ENCODE measurements around the gene DUSP10.
A peak's percentile ranks its signal among the peaks of the same experiment; 100 is the strongest.

DUSP10 gene

GRCh38 chr1:221672965-221673364 is 68.9 kb downstream of the DUSP10 start:
- CTCF ChIA-PET = no interaction called here
- DNase-seq = no peak
- WGBS (ENCODE audit: insufficient coverage) = 100% methylated on average over 2 of the region's 3 CpGs

GRCh38 chr1:221672239-221672645 is 69.6 kb downstream of the DUSP10 start:
- peak in 2 of 3 donors; percentile 29 to 51 for DNase-seq
- Histone ChIP-seq H3K36me3 (ENCODE audit: control insufficient read depth in 4 of 4, insufficient read depth in 4 of 4, low read length in 3 of 4) (no peaks in the 10 kb centered on the region), H3K4me1 (ENCODE audit: control extremely low read depth in 1 of 4, control insufficient read depth in 4 of 4, insufficient read depth in 4 of 4, low read length in 3 of 4) (peaks cover 0 to 9% (median 5%) of the 10 kb centered on the region in 4 experiments), H3K27me3 (replicated peaks in 2 of 5; ENCODE audit: control insufficient read depth in 4 of 5, insufficient read depth in 5 of 5, low read length in 4 of 5) (no peaks in the 10 kb centered on the region), H3K9me3 (ENCODE audit: control extremely low read depth in 1 of 5, control insufficient read depth in 4 of 5, insufficient read depth in 2 of 5, low read depth in 1 of 5, low read length in 4 of 5) (no peaks in the 10 kb centered on the region), H3K27ac (ENCODE audit: insufficient read depth in 1 of 2, low read depth in 1 of 2, low read length in 2 of 2, poor library complexity in 1 of 2, severe bottlenecking in 2 of 2) (no peak overlapping the region), H3K4me3 (ENCODE audit: control insufficient read depth in 1 of 7, extremely low read depth in 1 of 7, insufficient read depth in 4 of 7, low read depth in 2 of 7, low read length in 6 of 7) (no peak overlapping the region)
- 40% methylated on average over 1 of the region's 2 CpGs for WGBS (ENCODE audit: insufficient coverage)
- ChIA-PET POLR2A (no interaction called here), CTCF (no interaction called here)

More at GRCh38 chr1:221672965-221673364, 68.9 kb downstream of the DUSP10 start:
- Histone ChIP-seq H3K36me3 (ENCODE audit: control insufficient read depth in 4 of 4, insufficient read depth in 4 of 4, low read length in 3 of 4) (no peaks in the 10 kb centered on the region), H3K4me3 (ENCODE audit: control insufficient read depth in 1 of 7, extremely low read depth in 1 of 7, insufficient read depth in 4 of 7, low read depth in 2 of 7, low read length in 6 of 7) (no peak overlapping the region), H3K9me3 (ENCODE audit: control extremely low read depth in 1 of 5, control insufficient read depth in 4 of 5, insufficient read depth in 2 of 5, low read depth in 1 of 5, low read length in 4 of 5) (no peaks in the 10 kb centered on the region), H3K27ac (ENCODE audit: insufficient read depth in 1 of 2, low read depth in 1 of 2, low read length in 2 of 2, poor library complexity in 1 of 2, severe bottlenecking in 2 of 2) (no peak overlapping the region), H3K27me3 (replicated peaks in 2 of 5; ENCODE audit: control insufficient read depth in 4 of 5, insufficient read depth in 5 of 5, low read length in 4 of 5) (no peaks in the 10 kb centered on the region), H3K4me1 (ENCODE audit: control extremely low read depth in 1 of 4, control insufficient read depth in 4 of 4, insufficient read depth in 4 of 4, low read length in 3 of 4) (peaks cover 0 to 5% (median 0%) of the 10 kb centered on the region in 4 experiments)
- POLR2A ChIA-PET = no interaction called here

- CTCF ChIA-PET = interaction anchor here (0.9 to 1.0 kb wide), 2 partner anchors 10 to 72 kb away, joined by 3 read pairs; partner anchors contain the start of gene DUSP10
- no peak overlapping the region for H3K27ac ChIP-seq (ENCODE audit: insufficient read depth in 1 of 2, low read depth in 1 of 2, low read length in 2 of 2, poor library complexity in 1 of 2, severe bottlenecking in 2 of 2)
- H3K9me3 ChIP-seq (ENCODE audit: control extremely low read depth in 1 of 5, control insufficient read depth in 4 of 5, insufficient read depth in 2 of 5, low read depth in 1 of 5, low read length in 4 of 5) = no peaks in the 10 kb centered on the region
- POLR2A ChIA-PET = no interaction called here
- no peaks in the 10 kb centered on the region for H3K36me3 ChIP-seq (ENCODE audit: control insufficient read depth in 4 of 4, insufficient read depth in 4 of 4, low read length in 3 of 4)
- peaks cover 0 to 11% (median 5%) of the 10 kb centered on the region in 4 experiments for H3K4me1 ChIP-seq (ENCODE audit: control extremely low read depth in 1 of 4, control insufficient read depth in 4 of 4, insufficient read depth in 4 of 4, low read length in 3 of 4)
- DNase-seq = no peak
- H3K27me3 ChIP-seq (replicated peaks in 2 of 5; ENCODE audit: control insufficient read depth in 4 of 5, insufficient read depth in 5 of 5, low read length in 4 of 5) = no peaks in the 10 kb centered on the region
- H3K4me3 ChIP-seq (ENCODE audit: control insufficient read depth in 1 of 7, extremely low read depth in 1 of 7, insufficient read depth in 4 of 7, low read depth in 2 of 7, low read length in 6 of 7) = no peak overlapping the region
- WGBS (ENCODE audit: insufficient coverage) = no CpG with 5 or more reads among the region's 2 CpGs
Measured at GRCh38 chr1:221670081-221670480, 71.8 kb downstream of the DUSP10 start.

GRCh38 chr1:221669441-221669840 is 72.4 kb downstream of the DUSP10 start:
- ChIA-PET POLR2A (no interaction called here), CTCF (interaction anchor here (0.6 to 1.0 kb wide), 3 partner anchors 10 to 32 kb away, joined by 3 read pairs; no protein-coding TSS in a partner anchor)
- no peak overlapping the region for H3K4me3 ChIP-seq (ENCODE audit: control insufficient read depth in 1 of 7, extremely low read depth in 1 of 7, insufficient read depth in 4 of 7, low read depth in 2 of 7, low read length in 6 of 7)
- H3K9me3 ChIP-seq (ENCODE audit: control extremely low read depth in 1 of 5, control insufficient read depth in 4 of 5, insufficient read depth in 2 of 5, low read depth in 1 of 5, low read length in 4 of 5) = no peaks in the 10 kb centered on the region
- no peak for DNase-seq
- peaks cover 0 to 11% (median 5%) of the 10 kb centered on the region in 4 experiments for H3K4me1 ChIP-seq (ENCODE audit: control extremely low read depth in 1 of 4, control insufficient read depth in 4 of 4, insufficient read depth in 4 of 4, low read length in 3 of 4)
- H3K36me3 ChIP-seq (ENCODE audit: control insufficient read depth in 4 of 4, insufficient read depth in 4 of 4, low read length in 3 of 4) = no peaks in the 10 kb centered on the region
- H3K27ac ChIP-seq (ENCODE audit: insufficient read depth in 1 of 2, low read depth in 1 of 2, low read length in 2 of 2, poor library complexity in 1 of 2, severe bottlenecking in 2 of 2) = no peak overlapping the region
- H3K27me3 ChIP-seq (replicated peaks in 2 of 5; ENCODE audit: control insufficient read depth in 4 of 5, insufficient read depth in 5 of 5, low read length in 4 of 5) = no peaks in the 10 kb centered on the region

GRCh38 chr1:221667504-221667903 is 74.4 kb downstream of the DUSP10 start:
- POLR2A ChIA-PET = no interaction called here
- no peaks in the 10 kb centered on the region for H3K36me3 ChIP-seq (ENCODE audit: control insufficient read depth in 4 of 4, insufficient read depth in 4 of 4, low read length in 3 of 4)
- H3K27me3 ChIP-seq (replicated peaks in 2 of 5; ENCODE audit: control insufficient read depth in 4 of 5, insufficient read depth in 5 of 5, low read length in 4 of 5) = no peaks in the 10 kb centered on the region
- 100% methylated on average over 2 of the region's 3 CpGs for WGBS (ENCODE audit: insufficient coverage)
- H3K27ac ChIP-seq (ENCODE audit: insufficient read depth in 1 of 2, low read depth in 1 of 2, low read length in 2 of 2, poor library complexity in 1 of 2, severe bottlenecking in 2 of 2) = no peak overlapping the region
- CTCF ChIA-PET = interaction anchor here (0.7 kb wide), 1 partner anchor 19 kb away, joined by 3 read pairs; no protein-coding TSS in a partner anchor
- DNase-seq = peak; percentile 15 to 62 (median 54)
- no peak overlapping the region for H3K4me3 ChIP-seq (ENCODE audit: control insufficient read depth in 1 of 7, extremely low read depth in 1 of 7, insufficient read depth in 4 of 7, low read depth in 2 of 7, low read length in 6 of 7)
- peaks cover 0 to 5% (median 0%) of the 10 kb centered on the region in 5 experiments for H3K9me3 ChIP-seq (ENCODE audit: control extremely low read depth in 1 of 5, control insufficient read depth in 4 of 5, insufficient read depth in 2 of 5, low read depth in 1 of 5, low read length in 4 of 5)
- H3K4me1 ChIP-seq (ENCODE audit: control extremely low read depth in 1 of 4, control insufficient read depth in 4 of 4, insufficient read depth in 4 of 4, low read length in 3 of 4) = peaks cover 0 to 11% (median 5%) of the 10 kb centered on the region in 4 experiments

DNA sequence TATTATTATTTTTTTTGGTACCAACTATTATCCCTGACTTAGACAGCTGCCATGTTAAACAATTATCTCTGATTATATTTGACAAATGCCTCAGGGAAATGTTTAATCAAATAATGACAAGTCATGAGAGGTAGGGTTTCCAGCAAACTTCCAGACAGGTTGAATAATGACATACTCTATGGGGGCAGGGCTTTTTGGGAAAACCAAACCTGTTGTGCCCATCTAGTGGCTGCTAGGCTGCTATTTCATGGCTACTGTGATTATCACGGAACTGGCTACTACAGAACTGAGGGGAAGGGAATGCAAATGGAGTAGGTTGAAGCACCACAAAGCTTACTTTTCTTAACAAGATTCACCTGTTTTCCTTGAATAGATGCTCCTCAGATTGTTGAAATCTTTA is 77.6 kb downstream of the DUSP10 start:
- DNase-seq = no peak
- 100% methylated on average over 1 of the region's 1 CpG for WGBS (ENCODE audit: insufficient coverage)
- H3K36me3 ChIP-seq (ENCODE audit: control insufficient read depth in 4 of 4, insufficient read depth in 4 of 4, low read length in 3 of 4) = no peaks in the 10 kb centered on the region
- ChIA-PET CTCF (interaction anchor here (0.7 kb wide), 1 partner anchor 407 kb away, joined by 3 read pairs; no protein-coding TSS in a partner anchor), POLR2A (no interaction called here)
- H3K4me1 ChIP-seq (ENCODE audit: control extremely low read depth in 1 of 4, control insufficient read depth in 4 of 4, insufficient read depth in 4 of 4, low read length in 3 of 4) = peaks cover 0 to 6% (median 5%) of the 10 kb centered on the region in 4 experiments
- no peak overlapping the region for H3K4me3 ChIP-seq (ENCODE audit: control insufficient read depth in 1 of 7, extremely low read depth in 1 of 7, insufficient read depth in 4 of 7, low read depth in 2 of 7, low read length in 6 of 7)
- H3K9me3 ChIP-seq (ENCODE audit: control extremely low read depth in 1 of 5, control insufficient read depth in 4 of 5, insufficient read depth in 2 of 5, low read depth in 1 of 5, low read length in 4 of 5) = peaks cover 0 to 5% (median 0%) of the 10 kb centered on the region in 5 experiments
- no peak overlapping the region for H3K27ac ChIP-seq (ENCODE audit: insufficient read depth in 1 of 2, low read depth in 1 of 2, low read length in 2 of 2, poor library complexity in 1 of 2, severe bottlenecking in 2 of 2)
- no peaks in the 10 kb centered on the region for H3K27me3 ChIP-seq (replicated peaks in 2 of 5; ENCODE audit: control insufficient read depth in 4 of 5, insufficient read depth in 5 of 5, low read length in 4 of 5)

GRCh38 chr1:221663321-221663720 is 78.6 kb downstream of the DUSP10 start:
- CTCF ChIA-PET = interaction anchor here (1.2 kb wide), 1 partner anchor 27 kb away, joined by 3 read pairs; no protein-coding TSS in a partner anchor
- POLR2A ChIA-PET = no interaction called here
- Histone ChIP-seq H3K27me3 (replicated peaks in 2 of 5; ENCODE audit: control insufficient read depth in 4 of 5, insufficient read depth in 5 of 5, low read length in 4 of 5) (no peaks in the 10 kb centered on the region), H3K4me3 (ENCODE audit: control insufficient read depth in 1 of 7, extremely low read depth in 1 of 7, insufficient read depth in 4 of 7, low read depth in 2 of 7, low read length in 6 of 7) (no peak overlapping the region), H3K27ac (ENCODE audit: insufficient read depth in 1 of 2, low read depth in 1 of 2, low read length in 2 of 2, poor library complexity in 1 of 2, severe bottlenecking in 2 of 2) (no peak overlapping the region), H3K4me1 (ENCODE audit: control extremely low read depth in 1 of 4, control insufficient read depth in 4 of 4, insufficient read depth in 4 of 4, low read length in 3 of 4) (peaks cover 0 to 6% (median 5%) of the 10 kb centered on the region in 4 experiments), H3K36me3 (ENCODE audit: control insufficient read depth in 4 of 4, insufficient read depth in 4 of 4, low read length in 3 of 4) (no peaks in the 10 kb centered on the region), H3K9me3 (ENCODE audit: control extremely low read depth in 1 of 5, control insufficient read depth in 4 of 5, insufficient read depth in 2 of 5, low read depth in 1 of 5, low read length in 4 of 5) (peaks cover 0 to 5% (median 0%) of the 10 kb centered on the region in 5 experiments)
- no peak for DNase-seq
